AG10803 (cell line): ENCODE results near the gene ETFDH.

Experiments used
- DNase-seq: peaks from one replicate; pipeline ENCODE4 v3.0.0; 2010; ENCODE audit warnings: low read depth
- H3K4me3 ChIP-seq: 2 replicates; pipeline ENCODE4 v1.5.1; 2011; ENCODE audit warnings: mild to moderate bottlenecking, low read length, control low read depth
- CTCF ChIP-seq: conservative IDR thresholded peaks from 2 replicates; pipeline ENCODE4 v1.5.1; 2011; ENCODE audit warnings: mild to moderate bottlenecking, low read length, control low read depth, inconsistent platforms

The ETFDH gene

GRCh38 chr4:158671915-158672806 lies at the start of gene ETFDH:
Gene ETFDH, plus strand, starts transcription at chr4:158672296. Its CDS starts 161 bp downstream, at chr4:158672457.
- TF ChIP-seq CTCF = peak; percentile 54
- H3K4me3 ChIP-seq = peak within 1 kb of the TSS; percentile 98
- DNase-seq = peak; percentile 99

GRCh38 chr4:158624889-158625478 lies 47.1 kb upstream of the ETFDH start:
- TF ChIP-seq CTCF = peak; percentile 90
- no peak overlapping the region for H3K4me3 ChIP-seq
- DNase-seq = peak; percentile 73

GRCh38 chr4:158625544-158625943 lies 46.6 kb upstream of the ETFDH start:
- TF ChIP-seq CTCF = no peak
- DNase-seq = no peak

GRCh38 chr4:158630893-158631292 lies 41.2 kb upstream of the ETFDH start:
- TF ChIP-seq CTCF = no peak
- DNase-seq = no peak
- no peak overlapping the region for H3K4me3 ChIP-seq

More at GRCh38 chr4:158625544-158625943, 46.6 kb upstream of the ETFDH start:
- H3K4me3 ChIP-seq = no peak overlapping the region

GRCh38 chr4:158636619-158637018 lies 35.5 kb upstream of the ETFDH start:
- no peak overlapping the region for H3K4me3 ChIP-seq
- DNase-seq = no peak
- TF ChIP-seq CTCF = no peak

GRCh38 chr4:158644356-158644755 lies 27.7 kb upstream of the ETFDH start:
- no peak overlapping the region for H3K4me3 ChIP-seq
- no peak for TF ChIP-seq CTCF
- DNase-seq = no peak

- no peak overlapping the region for H3K4me3 ChIP-seq
- peak; percentile 22 for DNase-seq
- no peak for TF ChIP-seq CTCF
Measured at GRCh38 chr4:158644760-158645159, 27.3 kb upstream of the ETFDH start.
